Sigmoid colon (tissue), 4 donors: ENCODE data around the gene ILKAP.

Experiments used
- CTCF ChIP-seq, 4 experiments: fragments of 450-650 bp in 3 of 4; fragments of 200-600 bp in 1 of 4; IDR thresholded peaks; one replicate each; pipeline ENCODE4 v1.5.1; 2016 to 2019; ENCODE audit warnings: antibody characterized with exemption in 4 of 4, mild to moderate bottlenecking in 3 of 4, moderate library complexity in 2 of 4
- POLR2AphosphoS5 ChIP-seq, 4 donors: sonication (generic); formaldehyde crosslinking; IDR thresholded peaks; one replicate each; pipeline ENCODE4 v1.6.1; 2017; ENCODE audit warnings: antibody characterized with exemption in 4 of 4

- no peak for TF ChIP-seq POLR2AphosphoS5 (IDR thresholded peaks at IDR 0.05)
- TF ChIP-seq CTCF (IDR thresholded peaks at IDR 0.05): no peak
Observed at GRCh38 chr2:238207006-238207405, 3.5 kb upstream of the ILKAP start.
